ENCODE data around the gene ZNF837.

Gene ZNF837

GRCh38 chr19:58400916-58401839, 20.3 kb upstream of the ZNF837 start:
- peak overlapping the region; percentile 89 to 96 for H3K27ac Mint-ChIP-seq
- peaks cover 9% of the 10 kb centered on the region in 2 donors for H3K4me1 Mint-ChIP-seq (ENCODE audit: low read depth in 2 of 2)

DNA sequence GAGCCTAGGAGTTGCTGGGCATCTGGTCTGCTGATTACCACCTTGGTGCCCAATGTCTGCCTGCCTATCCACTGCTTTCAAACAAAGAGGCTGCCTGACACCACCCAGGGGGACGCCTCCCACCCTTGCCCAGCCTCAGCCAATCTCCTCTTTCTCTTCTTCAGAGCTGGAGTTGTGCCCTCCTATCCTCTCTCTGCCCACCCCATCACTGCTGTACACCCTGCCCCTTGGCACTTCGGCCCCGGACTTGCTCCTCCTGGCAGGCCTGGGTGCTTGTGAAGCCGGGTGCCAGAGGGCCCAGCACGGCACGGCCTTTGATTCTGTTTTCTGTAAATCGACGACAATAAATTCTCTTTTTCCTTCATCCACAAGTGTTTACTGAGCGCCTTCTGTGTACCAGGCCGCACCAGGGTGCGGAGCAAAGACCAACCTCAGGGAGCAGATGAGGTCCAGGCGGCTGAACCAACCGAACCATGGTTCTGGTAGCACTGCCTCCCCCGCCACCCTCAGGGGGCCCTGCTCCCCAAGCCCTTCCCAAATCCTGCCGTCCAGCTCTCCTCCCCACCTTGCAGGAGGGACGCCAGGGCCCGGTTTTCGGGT, 19.6 kb upstream of the ZNF837 start:
- Mint-ChIP-seq H3K36me3 (ENCODE audit: insufficient read depth) (peaks cover 31% of the 10 kb centered on the region), H3K4me3 (peak overlapping the region; percentile 82 to 84), H3K9me3 (no peaks in the 10 kb centered on the region), H3K27me3 (peaks cover 0 to 20% of the 10 kb centered on the region in 2 donors), H3K4me1 (ENCODE audit: low read depth in 2 of 2) (peaks cover 9% of the 10 kb centered on the region in 2 donors), H3K27ac (peak overlapping the region; percentile 89 to 96)
- ATAC-seq (replicated peaks): no peak
- no peak for DNase-seq

More at GRCh38 chr19:58400916-58401839, 20.3 kb upstream of the ZNF837 start:
- peak overlapping the region; percentile 82 to 84 for H3K4me3 Mint-ChIP-seq
- peaks cover 0 to 15% of the 10 kb centered on the region in 2 donors for H3K27me3 Mint-ChIP-seq
- peaks cover 23% of the 10 kb centered on the region for H3K36me3 Mint-ChIP-seq (ENCODE audit: insufficient read depth)
- DNase-seq: peak; percentile 97 to 100 (median 99)
- peak; percentile 93 for ATAC-seq (replicated peaks)
- H3K9me3 Mint-ChIP-seq: no peaks in the 10 kb centered on the region

DNA sequence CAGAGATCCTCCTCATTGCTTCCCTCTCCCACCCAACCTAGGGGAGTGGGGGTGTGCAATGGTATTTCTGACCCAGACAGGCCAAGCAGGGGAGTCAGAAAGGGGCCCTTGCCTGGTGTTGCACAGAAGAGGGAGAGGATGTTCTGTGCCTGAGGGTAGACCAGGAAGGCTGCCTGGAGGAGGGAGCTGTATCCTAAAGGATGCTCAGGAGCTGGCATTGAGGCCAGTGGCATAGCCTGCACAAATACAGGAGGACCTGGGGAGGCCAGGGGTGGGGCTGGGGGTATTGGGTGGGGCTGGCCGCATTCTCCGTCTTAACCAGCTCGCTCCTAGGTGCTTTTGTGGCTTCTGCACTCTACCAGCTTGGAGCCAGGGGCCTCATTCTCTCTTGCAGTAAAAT, 19.1 kb upstream of the ZNF837 start:
- ATAC-seq (replicated peaks): no peak
- Mint-ChIP-seq H3K27ac (no peak overlapping the region), H3K27me3 (peaks cover 0 to 20% of the 10 kb centered on the region in 2 donors), H3K4me1 (ENCODE audit: low read depth in 2 of 2) (peaks cover 9% of the 10 kb centered on the region in 2 donors), H3K36me3 (ENCODE audit: insufficient read depth) (peaks cover 36% of the 10 kb centered on the region), H3K9me3 (no peaks in the 10 kb centered on the region), H3K4me3 (peak overlapping the region in 1 of 2 donors; percentile 84)
- no peak for DNase-seq

DNA sequence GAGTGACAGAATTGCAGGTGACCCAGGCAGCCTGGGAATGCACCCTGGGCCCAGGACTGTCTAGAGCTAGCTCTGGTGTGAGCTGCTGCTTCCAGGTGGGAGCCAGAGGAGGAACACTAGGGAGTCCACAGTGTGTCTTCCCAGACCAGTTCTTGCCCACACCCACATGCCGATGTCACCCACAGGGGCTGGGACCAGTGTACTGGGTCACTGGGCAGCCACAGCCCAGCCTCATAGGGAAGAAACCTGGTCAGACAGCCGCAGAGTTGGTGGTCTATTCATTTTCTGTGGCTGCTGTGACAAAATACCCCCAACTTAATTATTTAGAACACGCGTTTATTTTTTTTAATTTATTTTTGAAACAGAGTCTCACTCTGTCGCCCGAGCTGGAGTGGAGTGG, 17.7 kb upstream of the ZNF837 start:
- peaks cover 0 to 20% of the 10 kb centered on the region in 2 donors for H3K27me3 Mint-ChIP-seq
- H3K36me3 Mint-ChIP-seq (ENCODE audit: insufficient read depth): peaks cover 45% of the 10 kb centered on the region
- no peak for DNase-seq
- no peak for ATAC-seq (replicated peaks)
- peaks cover 9% of the 10 kb centered on the region in 2 donors for H3K4me1 Mint-ChIP-seq (ENCODE audit: low read depth in 2 of 2)
- no peak overlapping the region for H3K27ac Mint-ChIP-seq
- H3K4me3 Mint-ChIP-seq: no peak overlapping the region
- no peaks in the 10 kb centered on the region for H3K9me3 Mint-ChIP-seq

GRCh38 chr19:58398087-58398486, 17.3 kb upstream of the ZNF837 start:
- H3K36me3 Mint-ChIP-seq (ENCODE audit: insufficient read depth): peaks cover 49% of the 10 kb centered on the region
- H3K27ac Mint-ChIP-seq: no peak overlapping the region
- peaks cover 9% of the 10 kb centered on the region in 2 donors for H3K4me1 Mint-ChIP-seq (ENCODE audit: low read depth in 2 of 2)
- H3K27me3 Mint-ChIP-seq: peaks cover 0 to 20% of the 10 kb centered on the region in 2 donors
- ATAC-seq (replicated peaks) (no peak), DNase-seq (no peak)
- no peak overlapping the region for H3K4me3 Mint-ChIP-seq
- no peaks in the 10 kb centered on the region for H3K9me3 Mint-ChIP-seq

DNA sequence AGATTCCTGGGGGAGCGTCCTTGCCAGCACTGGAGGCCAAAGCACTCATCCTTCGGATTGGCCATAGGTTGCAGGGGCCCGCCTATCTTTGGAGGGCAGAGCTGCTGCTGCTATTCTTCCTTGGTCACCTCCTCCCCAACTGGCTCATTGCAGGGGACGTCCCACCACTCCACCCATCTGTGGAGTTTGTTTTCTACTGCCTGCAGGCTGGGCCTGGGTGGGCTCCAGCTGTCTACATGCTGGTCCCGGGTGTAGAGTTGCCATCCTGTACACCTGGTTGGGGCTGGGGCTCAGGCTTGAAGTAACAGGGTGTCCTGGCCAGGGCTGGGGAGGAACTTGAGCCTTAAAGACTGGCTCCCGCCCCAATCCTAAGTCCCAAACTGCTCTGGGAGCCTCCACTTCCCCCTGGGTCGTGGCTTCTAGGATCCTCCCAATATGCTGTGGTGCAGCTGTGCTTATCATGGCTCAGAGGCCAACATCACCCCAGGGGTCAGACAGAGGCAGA, 16.8 kb upstream of the ZNF837 start:
- peaks cover 13% of the 10 kb centered on the region in 2 donors for H3K4me1 Mint-ChIP-seq (ENCODE audit: low read depth in 2 of 2)
- no peak overlapping the region for H3K4me3 Mint-ChIP-seq
- peaks cover 52% of the 10 kb centered on the region for H3K36me3 Mint-ChIP-seq (ENCODE audit: insufficient read depth)
- DNase-seq: no peak
- no peak for ATAC-seq (replicated peaks)
- peaks cover 0 to 20% of the 10 kb centered on the region in 2 donors for H3K27me3 Mint-ChIP-seq
- H3K9me3 Mint-ChIP-seq: no peaks in the 10 kb centered on the region
- H3K27ac Mint-ChIP-seq: no peak overlapping the region

DNA sequence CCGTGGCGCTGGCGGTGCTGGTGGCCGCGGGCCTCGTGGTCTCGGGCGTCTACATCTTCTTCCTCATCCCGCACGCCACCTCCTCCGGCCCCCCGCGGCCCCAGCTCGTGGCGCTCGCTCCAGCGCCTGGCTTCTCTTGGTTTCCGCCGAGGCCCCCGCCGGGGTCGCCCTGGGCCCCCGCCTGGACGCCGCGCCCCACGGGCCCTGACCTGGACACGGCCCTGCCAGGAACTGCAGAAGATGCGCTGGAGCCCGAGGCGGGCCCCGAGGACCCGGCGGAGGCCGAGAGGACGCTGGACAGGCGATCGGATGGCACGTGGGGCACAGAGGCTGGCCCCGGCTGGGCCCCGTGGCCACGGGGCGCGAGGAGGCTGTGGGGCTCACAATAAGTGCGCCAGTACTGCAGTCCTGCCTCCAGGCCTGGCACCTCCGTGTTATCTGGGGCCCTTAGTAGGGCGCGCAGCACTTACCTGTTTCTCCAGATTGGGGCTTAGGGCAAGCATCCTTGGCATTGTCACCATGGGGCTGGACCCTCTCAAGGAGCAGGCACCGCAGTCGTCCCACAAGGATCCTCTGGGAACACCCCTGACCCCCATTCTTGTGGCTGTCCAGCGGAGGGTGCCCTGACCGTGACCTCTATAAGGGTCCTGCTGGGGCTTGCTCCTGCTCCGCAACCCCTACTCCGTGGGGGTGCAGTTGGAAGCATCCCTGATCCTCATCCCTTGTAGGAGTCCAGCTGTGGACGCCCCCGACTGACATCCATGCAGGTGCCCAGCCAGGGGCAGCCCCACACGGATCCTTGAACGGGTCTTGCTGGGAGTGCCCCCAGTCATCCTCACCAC, 16.1 kb upstream of the ZNF837 start:
- Mint-ChIP-seq H3K9me3 (no peaks in the 10 kb centered on the region), H3K27me3 (peaks cover 0 to 20% of the 10 kb centered on the region in 2 donors), H3K4me1 (ENCODE audit: low read depth in 2 of 2) (peaks cover 13% of the 10 kb centered on the region in 2 donors), H3K36me3 (ENCODE audit: insufficient read depth) (peaks cover 53% of the 10 kb centered on the region), H3K4me3 (no peak overlapping the region), H3K27ac (no peak overlapping the region)
- ATAC-seq (replicated peaks): no peak
- DNase-seq: no peak

DNA sequence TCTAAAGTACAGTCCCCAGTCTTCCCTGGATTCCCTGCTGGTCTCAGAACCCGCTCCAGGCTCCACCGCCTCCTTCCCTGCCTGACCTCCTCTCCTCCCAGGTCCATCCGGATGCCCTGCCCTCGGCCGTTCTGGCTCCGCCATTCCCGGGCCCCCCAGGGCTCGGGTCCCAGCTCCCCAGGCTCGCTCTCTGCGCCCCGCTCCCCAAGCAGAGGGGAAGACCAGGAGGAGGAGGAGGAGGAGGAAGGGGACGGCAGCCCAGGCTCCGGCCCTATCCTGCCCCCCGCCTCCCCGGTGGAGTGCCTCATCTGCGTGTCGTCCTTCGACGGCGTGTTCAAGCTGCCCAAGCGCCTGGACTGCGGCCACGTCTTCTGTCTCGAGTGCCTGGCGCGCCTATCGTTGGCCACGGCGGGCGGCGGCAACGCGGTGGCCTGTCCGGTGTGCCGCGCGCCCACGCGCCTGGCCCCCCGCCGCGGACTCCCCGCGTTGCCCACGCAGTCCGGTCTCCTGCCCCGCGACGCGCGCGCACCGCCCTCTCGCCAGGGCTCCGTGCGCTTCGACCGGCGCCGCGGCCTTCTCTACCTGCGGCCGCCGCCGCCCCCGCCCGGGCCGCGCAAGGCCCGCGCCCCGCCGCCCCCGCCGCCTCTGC, 15.3 kb upstream of the ZNF837 start:
- peaks cover 53% of the 10 kb centered on the region for H3K36me3 Mint-ChIP-seq (ENCODE audit: insufficient read depth)

DNA sequence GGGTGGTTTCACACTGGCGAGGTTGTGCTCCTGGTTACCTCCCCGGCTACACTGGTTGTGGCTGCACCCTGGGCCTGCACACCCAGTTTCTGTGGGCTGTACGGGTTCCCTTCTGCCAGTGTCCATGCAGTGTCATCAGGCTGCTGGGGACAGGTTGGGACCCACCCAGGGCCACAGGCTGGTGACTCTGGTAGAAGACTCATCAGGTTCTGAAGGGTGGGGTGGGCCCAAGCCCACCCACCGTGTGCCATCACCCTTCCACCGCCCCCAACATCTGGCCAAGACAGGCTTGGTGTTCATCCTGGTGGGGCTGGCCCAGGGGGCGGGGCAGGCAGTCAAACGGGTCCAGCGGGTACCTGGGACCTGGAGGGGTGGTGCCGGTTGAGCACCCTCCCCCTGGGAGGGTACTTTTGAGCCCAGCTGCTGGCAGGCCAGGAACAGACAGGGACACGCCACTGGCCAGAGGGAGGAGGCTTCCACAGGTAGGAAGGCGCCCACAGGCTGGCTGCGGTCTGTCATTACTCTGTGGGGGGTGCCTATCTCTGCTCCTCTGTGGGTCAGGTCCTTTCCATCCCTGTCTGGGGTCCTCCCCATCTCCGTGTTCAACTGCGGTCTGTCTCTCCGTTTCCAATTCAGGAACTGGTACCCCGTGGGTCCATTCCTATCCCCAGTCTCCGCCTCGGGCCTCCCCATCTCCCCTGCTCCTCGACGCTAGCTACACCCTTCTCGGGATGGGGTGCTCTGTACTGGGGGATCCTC, 14.6 kb upstream of the ZNF837 start, which contains the start of gene RNF225:
Gene RNF225 (plus strand): TSS at position 437 of the 759 bp plus-strand sequence. CDS start 434 bp downstream, outside the sequence.
- ATAC-seq (replicated peaks) (no peak), DNase-seq (no peak)
- Mint-ChIP-seq H3K4me1 (ENCODE audit: low read depth in 2 of 2) (peaks cover 4 to 7% of the 10 kb centered on the region in 2 donors), H3K27ac (no peak within 1 kb of the TSS), H3K36me3 (ENCODE audit: insufficient read depth) (peaks cover 58% of the 10 kb centered on the region), H3K27me3 (peaks cover 0 to 20% of the 10 kb centered on the region in 2 donors), H3K9me3 (no peaks in the 10 kb centered on the region), H3K4me3 (no peak within 1 kb of the TSS)

More for the DNA sequence above, 15.3 kb upstream of the ZNF837 start:
- H3K4me1 Mint-ChIP-seq (ENCODE audit: low read depth in 2 of 2): peaks cover 9 to 10% of the 10 kb centered on the region in 2 donors
- H3K9me3 Mint-ChIP-seq: no peaks in the 10 kb centered on the region
- no peak for ATAC-seq (replicated peaks)
- no peak for DNase-seq
- no peak overlapping the region for H3K27ac Mint-ChIP-seq
- no peak overlapping the region for H3K4me3 Mint-ChIP-seq
- peaks cover 0 to 20% of the 10 kb centered on the region in 2 donors for H3K27me3 Mint-ChIP-seq

GRCh38 chr19:58394821-58395219, 14.0 kb upstream of the ZNF837 start:
- Mint-ChIP-seq H3K4me1 (ENCODE audit: low read depth in 2 of 2) (peaks cover 4 to 6% of the 10 kb centered on the region in 2 donors), H3K4me3 (no peak overlapping the region), H3K27ac (no peak overlapping the region), H3K9me3 (no peaks in the 10 kb centered on the region), H3K36me3 (ENCODE audit: insufficient read depth) (peaks cover 64% of the 10 kb centered on the region), H3K27me3 (peaks cover 0 to 20% of the 10 kb centered on the region in 2 donors)
- ATAC-seq (replicated peaks) (no peak), DNase-seq (no peak)

DNA sequence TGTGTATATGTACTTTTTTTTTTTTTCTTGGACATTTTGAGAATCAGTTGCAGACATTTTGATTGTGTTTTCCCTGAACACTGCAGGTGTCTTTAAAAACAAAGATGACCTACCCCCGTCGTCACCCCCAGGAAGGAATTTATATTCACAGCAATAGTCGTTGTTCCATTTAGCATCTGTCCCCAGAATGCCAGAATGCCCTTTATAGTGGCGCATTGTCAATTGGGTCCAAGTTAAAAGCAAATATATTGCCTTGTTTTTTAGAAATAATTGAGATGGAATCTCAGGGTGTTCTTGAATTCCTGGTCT, 12.8 kb upstream of the ZNF837 start:
- peaks cover 76% of the 10 kb centered on the region for H3K36me3 Mint-ChIP-seq (ENCODE audit: insufficient read depth)
- peaks cover 0 to 20% of the 10 kb centered on the region in 2 donors for H3K27me3 Mint-ChIP-seq
- no peak for ATAC-seq (replicated peaks)
- no peak for DNase-seq
- no peaks in the 10 kb centered on the region for H3K9me3 Mint-ChIP-seq
- no peak overlapping the region for H3K27ac Mint-ChIP-seq
- peaks cover 6 to 10% of the 10 kb centered on the region in 2 donors for H3K4me1 Mint-ChIP-seq (ENCODE audit: low read depth in 2 of 2)
- no peak overlapping the region for H3K4me3 Mint-ChIP-seq
